NCI-H1092 (cell line): ENCODE data around the gene NIPAL3.

Source experiments
- DNase-seq: peaks from one replicate; lab custom pipeline; 2025; lab: John Stamatoyannopoulos, UW

The NIPAL3 gene

GRCh38 chr1:24390924-24391782 lies 24.4 kb upstream of the NIPAL3 start:
- peak; percentile 71 for DNase-seq

GRCh38 chr1:24391882-24392603 lies 23.6 kb upstream of the NIPAL3 start:
- DNase-seq, result peak; percentile 15

DNA sequence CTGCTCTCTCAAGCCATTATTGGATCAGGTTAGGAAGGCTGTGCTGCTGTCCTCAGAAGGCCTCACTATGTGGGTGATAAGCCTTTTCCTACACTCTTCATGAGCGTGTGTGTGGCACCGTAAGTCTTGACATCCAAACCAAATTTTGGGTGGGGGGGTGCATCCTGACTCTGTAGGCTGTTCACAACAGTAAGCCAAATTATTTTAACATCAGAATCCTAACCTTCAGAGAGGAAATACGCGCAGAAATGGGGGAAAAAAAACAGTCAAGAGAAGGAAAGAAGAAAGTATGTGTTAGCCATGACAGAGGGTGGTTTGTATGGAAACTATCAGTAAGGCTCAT lies 23.0 kb upstream of the NIPAL3 start:
- no peak for DNase-seq

- no peak for DNase-seq
Measured at GRCh38 chr1:24392982-24393650, 22.5 kb upstream of the NIPAL3 start.

DNA sequence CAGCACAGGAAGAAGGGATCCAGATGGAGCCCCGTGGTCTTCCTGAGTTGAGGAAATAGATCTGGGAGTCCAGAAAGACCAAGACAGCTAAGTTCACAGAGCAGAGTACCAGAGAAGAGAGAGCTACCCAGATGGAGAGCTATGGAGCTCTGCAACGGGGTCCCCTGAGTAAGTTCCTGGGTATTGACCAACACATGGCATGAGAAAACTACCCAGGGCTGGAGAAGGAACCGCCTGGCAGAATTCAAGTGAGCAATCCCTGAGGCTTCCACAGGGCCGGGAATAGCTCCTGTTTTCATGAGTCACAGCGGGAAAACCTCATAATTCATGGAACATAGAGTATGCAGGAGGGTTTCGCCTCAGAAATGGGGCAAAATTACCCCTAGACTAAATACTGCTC lies 21.7 kb upstream of the NIPAL3 start:
- no peak for DNase-seq

GRCh38 chr1:24400065-24400464 lies 15.5 kb upstream of the NIPAL3 start:
- DNase-seq, result no peak

DNA sequence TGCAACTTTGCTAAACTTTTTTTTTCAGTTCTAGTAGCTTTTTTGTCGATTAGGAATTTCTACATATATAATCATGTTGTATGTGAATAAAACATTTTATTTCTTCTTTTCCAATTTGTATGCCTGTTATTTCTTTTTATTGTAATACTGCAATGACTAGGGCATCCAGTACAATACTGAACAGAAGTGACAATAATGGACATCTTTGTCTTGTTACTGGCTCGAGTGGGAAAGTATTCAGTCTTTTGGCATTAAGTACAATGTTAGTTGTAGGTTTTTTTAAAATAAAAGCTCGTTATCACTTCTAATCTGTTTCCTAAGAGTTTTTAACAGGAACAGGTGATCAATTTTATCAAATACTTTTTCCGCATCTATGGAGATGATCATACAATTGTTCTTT lies 11.8 kb upstream of the NIPAL3 start:
- no peak for DNase-seq

- DNase-seq, result no peak
Measured at GRCh38 chr1:24406788-24407187, 8.8 kb upstream of the NIPAL3 start.

DNA sequence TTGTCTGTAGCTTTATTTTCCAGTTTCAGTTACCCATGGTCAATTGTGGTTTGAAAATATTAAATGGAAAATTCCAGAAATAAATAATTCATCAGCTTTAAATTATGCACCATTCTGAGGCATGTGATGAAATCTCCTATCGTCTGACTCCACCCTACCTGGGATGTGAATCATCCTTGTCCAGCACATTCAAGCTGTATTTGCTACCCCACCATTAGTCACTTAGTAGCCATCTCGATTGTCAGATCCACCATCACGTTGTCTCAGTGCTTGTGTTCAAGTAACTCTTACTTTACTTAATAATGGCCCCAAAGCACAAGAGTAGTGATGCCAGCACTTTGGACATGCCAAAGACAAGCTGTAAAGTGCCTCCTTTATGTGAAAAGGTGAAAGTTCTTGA lies 6.1 kb upstream of the NIPAL3 start:
- DNase-seq, result no peak

DNA sequence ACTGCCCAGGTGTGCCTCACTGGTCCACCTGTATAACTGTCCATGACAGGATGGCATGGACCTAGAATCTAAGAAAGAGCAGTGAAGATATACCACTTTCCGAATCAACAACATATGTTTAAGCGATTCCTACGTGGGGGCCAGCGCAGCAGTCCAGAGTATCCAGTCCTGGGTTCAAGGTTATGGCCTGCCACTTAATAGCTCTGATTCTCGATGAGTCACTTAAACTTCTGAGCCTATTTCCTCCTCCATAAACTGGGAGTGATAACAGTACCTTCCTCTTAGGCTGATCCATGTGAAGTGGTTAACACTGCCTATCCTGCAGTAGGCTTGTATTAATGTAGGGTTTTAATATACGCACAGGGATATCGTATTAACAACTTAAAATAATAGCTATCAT lies 4.9 kb upstream of the NIPAL3 start:
- DNase-seq, result no peak

DNA sequence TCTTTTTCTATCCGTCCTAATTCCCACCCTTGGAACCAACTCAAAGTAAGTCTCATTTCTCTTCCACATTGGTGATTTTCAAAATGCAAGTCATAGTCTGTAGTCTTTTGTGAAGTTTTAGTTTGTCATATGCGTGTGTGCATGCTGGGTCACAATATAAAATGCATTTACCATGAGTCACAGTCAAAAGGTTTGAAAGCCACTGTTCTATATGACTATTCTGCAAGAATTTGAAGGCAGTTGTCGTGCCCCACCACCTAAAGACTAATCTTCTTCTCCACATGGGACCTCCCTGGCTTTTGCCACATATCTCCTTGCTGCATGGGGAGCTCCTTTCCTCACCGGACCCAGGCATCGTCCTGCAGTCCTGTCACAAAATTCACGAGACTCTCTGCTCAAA lies 3.6 kb upstream of the NIPAL3 start:
- no peak for DNase-seq

GRCh38 chr1:24412408-24412807 lies 3.2 kb upstream of the NIPAL3 start:
- DNase-seq, result no peak

DNA sequence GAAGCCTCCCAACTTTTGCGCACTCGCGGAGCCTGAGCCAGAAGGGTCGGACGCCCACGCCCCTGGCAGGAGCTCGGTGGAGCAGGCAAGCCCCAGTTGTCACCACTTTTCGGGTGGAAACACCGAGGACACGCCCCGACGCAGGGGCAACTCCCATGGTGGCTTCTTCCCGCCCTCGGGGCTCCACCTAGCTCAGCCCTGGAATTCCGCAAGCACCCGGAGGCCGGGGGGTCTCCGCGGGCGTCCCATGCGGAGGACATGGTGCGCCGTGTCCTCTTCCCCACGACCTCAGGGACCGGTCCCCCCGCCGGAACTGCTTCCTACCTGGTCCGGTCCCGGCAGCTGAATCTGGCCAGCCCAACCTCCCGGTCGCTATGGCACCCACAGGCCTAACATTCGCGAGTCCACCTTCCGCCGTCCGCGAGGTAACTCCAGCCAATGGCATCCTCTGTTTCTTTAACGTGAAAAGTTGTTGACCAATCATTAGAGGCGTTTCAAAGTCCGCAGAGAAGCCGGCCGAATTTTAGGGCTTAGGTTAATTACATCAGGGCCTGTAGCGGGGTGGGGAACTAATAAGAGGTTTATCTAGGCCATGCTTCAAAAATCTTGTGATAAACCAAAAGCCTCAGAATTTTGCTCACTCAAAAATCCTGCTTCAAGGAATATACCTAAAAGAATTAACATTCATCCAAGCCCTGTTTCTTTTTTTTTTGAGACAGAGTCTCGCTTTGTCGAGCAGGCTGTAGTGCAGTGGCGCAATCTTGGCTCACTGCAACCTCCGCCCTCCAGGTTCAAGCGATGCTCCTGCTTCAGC lies 2.0 kb upstream of the NIPAL3 start, which contains the start of gene STPG1:
TSS of gene STPG1 (minus strand) at position 433 of the 814 bp plus-strand sequence. CDS start 12,394 bp downstream, outside the sequence.
- peak; percentile 81 for DNase-seq

DNA sequence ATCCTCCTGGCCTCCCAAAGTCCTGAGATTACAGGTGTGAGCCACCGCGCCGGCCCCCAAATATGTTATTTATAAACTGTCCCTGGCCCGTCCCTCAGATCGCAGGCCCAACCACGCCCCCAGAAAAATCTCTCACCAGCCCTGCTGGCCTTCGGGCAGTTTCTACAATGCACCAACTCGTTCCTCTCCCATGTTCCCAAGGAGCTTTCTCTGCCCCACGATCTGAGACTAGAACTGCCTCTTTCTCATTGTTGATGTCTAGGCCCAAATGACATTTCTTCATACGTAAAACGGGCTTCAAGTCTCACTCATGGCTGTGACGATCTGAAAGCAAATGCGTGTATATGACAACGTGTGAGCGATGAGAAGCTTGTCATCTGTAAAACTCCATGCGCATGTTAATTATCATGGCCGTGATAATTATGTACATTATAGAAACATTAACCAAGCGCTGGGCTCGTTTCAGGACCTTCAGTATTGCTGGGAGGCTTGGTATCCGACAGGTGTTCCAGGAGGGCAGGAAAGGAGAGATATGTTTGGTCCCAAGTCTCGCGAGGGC lies 748 bp upstream of the NIPAL3 start:
- no peak for DNase-seq

- DNase-seq, result no peak
Measured at GRCh38 chr1:24415910-24416665, 486 bp downstream of the NIPAL3 start.

- DNase-seq, result no peak
Measured at GRCh38 chr1:24416666-24417391, 1.2 kb downstream of the NIPAL3 start.

GRCh38 chr1:24417681-24418080 lies 2.1 kb downstream of the NIPAL3 start:
- DNase-seq, result no peak

- DNase-seq, result no peak
Measured at GRCh38 chr1:24418898-24419628, 3.5 kb downstream of the NIPAL3 start.

DNA sequence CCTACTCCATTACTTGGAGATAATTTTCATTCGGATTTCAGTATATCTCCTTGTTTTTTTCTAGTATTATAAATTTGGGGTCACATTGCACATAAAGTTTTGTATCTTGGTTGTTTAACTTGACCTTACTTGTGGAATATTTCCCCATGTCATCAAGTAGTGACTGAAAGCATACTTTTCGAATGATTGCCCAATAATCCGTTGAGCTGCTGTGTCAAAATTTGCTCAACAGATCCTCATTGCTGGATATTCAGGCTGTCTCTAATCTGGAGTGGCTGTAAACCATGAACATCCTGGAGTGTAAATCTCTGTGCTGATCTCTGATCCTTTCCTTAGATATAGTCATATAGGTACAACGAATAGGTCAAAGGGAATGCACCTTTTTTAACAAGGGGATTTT lies 4.9 kb downstream of the NIPAL3 start:
- DNase-seq, result no peak

GRCh38 chr1:24421502-24421901 lies 5.9 kb downstream of the NIPAL3 start:
- DNase-seq, result no peak
